ENCODE data around the gene RIGI.
"Not testable (repeated sequence)": the region's sequence is repeated elsewhere in the genome, so short reads cannot be mapped to it uniquely, and the experiment has no call there.

RIGI gene

GRCh38 chr9:32526041-32526706 is at the start of gene RIGI:
TSS of gene RIGI (minus strand) at chr9:32526196. CDS start at chr9:32526166, 30 bp downstream.
- peak; percentile 96 for DNase-seq

GRCh38 chr9:32574858-32575257 is 48.9 kb upstream of the RIGI start:
- no peak for DNase-seq

- DNase-seq = no peak
Observed at GRCh38 chr9:32573821-32574220, 47.8 kb upstream of the RIGI start.

- peak; percentile 96 for DNase-seq
Observed at GRCh38 chr9:32572900-32573523, 47.0 kb upstream of the RIGI start, which contains the start of gene NDUFB6. TSS of gene NDUFB6 (minus strand) at chr9:32573159. CDS start at chr9:32573060, 99 bp downstream.

- peak; percentile 85 for DNase-seq
Observed at GRCh38 chr9:32571969-32572899, 46.2 kb upstream of the RIGI start.

GRCh38 chr9:32570262-32570661 is 44.3 kb upstream of the RIGI start:
- DNase-seq = no peak

- no peak for DNase-seq
Observed at GRCh38 chr9:32566770-32567169, 40.8 kb upstream of the RIGI start.

GRCh38 chr9:32565967-32566366 is 40.0 kb upstream of the RIGI start:
- DNase-seq = no peak

GRCh38 chr9:32558408-32558934 is 32.5 kb upstream of the RIGI start:
- no peak for DNase-seq

- DNase-seq = no peak
Observed at GRCh38 chr9:32554591-32554990, 28.6 kb upstream of the RIGI start.

- DNase-seq = no peak
Observed at GRCh38 chr9:32554107-32554506, 28.1 kb upstream of the RIGI start.

GRCh38 chr9:32552172-32552872 is 26.3 kb upstream of the RIGI start, which contains the start of the genes SMIM27 and TOPORS:
TSS of gene SMIM27 (plus strand) at chr9:32552327. CDS start at chr9:32552435, 108 bp downstream.
TSS of gene TOPORS (minus strand) at chr9:32552586. CDS start at chr9:32552436, 150 bp downstream.
- peak; percentile 96 for DNase-seq

GRCh38 chr9:32551276-32552051 is 25.5 kb upstream of the RIGI start:
- peak; percentile 78 for DNase-seq

GRCh38 chr9:32550562-32551275 is 24.7 kb upstream of the RIGI start:
- peak; percentile 89 for DNase-seq

GRCh38 chr9:32550150-32550561 is 24.2 kb upstream of the RIGI start:
- DNase-seq = peak; percentile 30

- DNase-seq = not testable (repeated sequence)
Observed at GRCh38 chr9:32548213-32548612, 22.2 kb upstream of the RIGI start.

GRCh38 chr9:32545884-32546283 is 19.9 kb upstream of the RIGI start:
- no peak for DNase-seq

GRCh38 chr9:32543047-32543446 is 17.1 kb upstream of the RIGI start:
- DNase-seq = no peak

- DNase-seq = no peak
Observed at GRCh38 chr9:32533816-32534215, 7.8 kb upstream of the RIGI start.

- no peak for DNase-seq
Observed at GRCh38 chr9:32533336-32533735, 7.3 kb upstream of the RIGI start.

GRCh38 chr9:32526707-32527048 is 682 bp upstream of the RIGI start:
- no peak for DNase-seq
